Ishikawa (cell line): ENCODE data around the gene ADCY5.

Experiments
- CEBPB ChIP-seq: IDR thresholded peaks from 2 replicates; pipeline ENCODE4 v1.6.1; 2012
- CREB1 ChIP-seq: IDR thresholded peaks from 2 replicates; pipeline ENCODE4 v1.6.1; 2012; ENCODE audit warnings: low read depth
- EGR1 ChIP-seq: IDR thresholded peaks from 2 replicates; pipeline ENCODE4 v1.6.1; 2012
- EP300 ChIP-seq: IDR thresholded peaks from 2 replicates; pipeline ENCODE4 v1.6.1; 2012; ENCODE audit warnings: borderline replicate concordance
- FOXM1 ChIP-seq: IDR thresholded peaks from 2 replicates; pipeline ENCODE4 v1.6.1; 2012; ENCODE audit warnings: low read depth, borderline replicate concordance
- MAX ChIP-seq: IDR thresholded peaks from 2 replicates; pipeline ENCODE4 v1.6.1; 2012
- NFIC ChIP-seq: IDR thresholded peaks from 2 replicates; pipeline ENCODE4 v1.6.1; 2012
- RAD21 ChIP-seq: IDR thresholded peaks from 2 replicates; pipeline ENCODE4 v1.6.1; 2012; ENCODE audit warnings: low read depth
- REST ChIP-seq: IDR thresholded peaks from 2 replicates; pipeline ENCODE4 v1.6.1; 2012; ENCODE audit warnings: low read depth, mild to moderate bottlenecking
- TAF1 ChIP-seq: IDR thresholded peaks from 2 replicates; pipeline ENCODE4 v1.6.1; 2012; ENCODE audit warnings: low read depth, mild to moderate bottlenecking
- TCF12 ChIP-seq: IDR thresholded peaks from 2 replicates; pipeline ENCODE4 v1.6.1; 2012; ENCODE audit warnings: low read depth
- TEAD4 ChIP-seq: IDR thresholded peaks from 2 replicates; pipeline ENCODE4 v1.6.1; 2012
- USF1 ChIP-seq: IDR thresholded peaks from 2 replicates; pipeline ENCODE4 v1.6.1; 2012
- YY1 ChIP-seq: IDR thresholded peaks from 2 replicates; pipeline ENCODE4 v1.6.1; 2012; ENCODE audit warnings: low read depth
- ZBTB7A ChIP-seq: IDR thresholded peaks from 2 replicates; pipeline ENCODE4 v1.6.1; 2012; ENCODE audit warnings: low read depth

Gene ADCY5

GRCh38 chr3:123303976-123304560 lies 144.8 kb downstream of the ADCY5 start:
- TF ChIP-seq EGR1: no peak
- TF ChIP-seq TEAD4: no peak
- TF ChIP-seq REST: no peak
- no peak for TF ChIP-seq USF1
- no peak for TF ChIP-seq CREB1

- no peak for TF ChIP-seq USF1
- TF ChIP-seq EGR1: no peak
- TF ChIP-seq TAF1: no peak
- no peak for TF ChIP-seq REST
- no peak for TF ChIP-seq FOXM1
- TF ChIP-seq TEAD4: no peak
- no peak for TF ChIP-seq CEBPB
- TF ChIP-seq TCF12: no peak
- TF ChIP-seq NFIC: no peak
- TF ChIP-seq ZBTB7A: no peak
- TF ChIP-seq YY1: no peak
- no peak for TF ChIP-seq MAX
- no peak for TF ChIP-seq EP300
- no peak for TF ChIP-seq RAD21
These were observed 145.9 kb downstream of the ADCY5 start for GRCh38 chr3:123302961-123303360.

GRCh38 chr3:123301331-123302184 lies 147.3 kb downstream of the ADCY5 start:
- TF ChIP-seq TCF12: no peak
- no peak for TF ChIP-seq FOXM1
- no peak for TF ChIP-seq MAX
- no peak for TF ChIP-seq EGR1
- TF ChIP-seq RAD21: no peak
- no peak for TF ChIP-seq CEBPB
- no peak for TF ChIP-seq TEAD4

GRCh38 chr3:123300583-123300982 lies 148.3 kb downstream of the ADCY5 start:
- no peak for TF ChIP-seq EP300

GRCh38 chr3:123300056-123300455 lies 148.8 kb downstream of the ADCY5 start:
- TF ChIP-seq ZBTB7A (no peak), MAX (no peak), NFIC (no peak), YY1 (no peak)

GRCh38 chr3:123299581-123299980 lies 149.3 kb downstream of the ADCY5 start:
- TF ChIP-seq YY1 (no peak), REST (0 out of 2 replicates have a peak, but pooled peaks have one; percentile 19)
